ENCODE measurements around the gene ITPR2.
A peak's percentile ranks its signal among the peaks of the same experiment; 100 is the strongest.
"Not testable (repeated sequence)": the region's sequence is repeated elsewhere in the genome, so short reads cannot be mapped to it uniquely, and the experiment has no call there.

The ITPR2 gene

DNA sequence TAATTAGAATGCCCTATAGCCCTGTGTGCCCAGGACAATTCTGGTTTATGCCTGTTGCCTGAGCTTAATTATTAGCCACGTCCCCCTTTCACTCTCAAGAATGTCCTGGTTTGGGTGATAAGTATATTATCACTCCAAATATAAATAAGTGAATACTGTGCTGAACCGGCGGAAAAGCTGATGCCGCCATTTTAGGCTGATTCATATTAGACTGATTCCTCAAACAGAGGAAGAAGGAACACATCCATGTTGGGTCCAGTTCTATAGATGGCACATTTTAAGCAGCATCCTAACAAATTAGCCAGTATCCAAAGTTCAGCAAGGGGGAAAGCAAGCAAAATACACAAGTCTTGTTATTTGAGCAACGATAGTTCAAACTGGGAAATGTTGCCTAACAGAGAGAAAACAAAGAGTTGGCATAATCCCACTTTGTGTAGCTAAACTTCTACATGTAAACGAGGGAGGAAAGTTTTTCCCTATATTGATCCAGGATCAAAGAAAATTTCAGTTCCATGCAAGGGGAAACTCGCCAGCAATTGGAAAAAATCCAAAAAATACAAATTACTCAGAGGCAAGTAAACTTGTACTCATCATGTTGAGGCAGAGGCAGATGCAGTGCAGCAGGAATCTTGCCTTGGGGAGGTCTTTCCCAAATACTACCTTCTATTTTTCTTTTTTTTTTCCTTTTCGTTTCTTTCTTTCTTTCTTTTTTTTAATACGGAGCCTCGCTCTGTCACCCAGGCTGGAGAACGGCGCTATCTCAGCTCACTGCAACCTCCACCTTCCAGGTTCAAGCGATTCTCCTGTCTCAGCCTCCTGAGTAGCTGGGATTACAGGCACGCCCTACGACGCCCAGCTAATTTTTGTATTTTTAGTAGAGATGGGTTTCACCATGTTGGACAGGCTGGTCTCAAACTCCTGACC is 96.2 kb downstream of the ITPR2 start:
- DNase-seq (ENCODE audit: insufficient read length, low spot score), result no peak
- FAIRE-seq, result peak; percentile 65
- no peak for TF ChIP-seq POLR2A (IDR thresholded peaks at IDR 0.05; ENCODE audit: low read depth, low read length)

DNA sequence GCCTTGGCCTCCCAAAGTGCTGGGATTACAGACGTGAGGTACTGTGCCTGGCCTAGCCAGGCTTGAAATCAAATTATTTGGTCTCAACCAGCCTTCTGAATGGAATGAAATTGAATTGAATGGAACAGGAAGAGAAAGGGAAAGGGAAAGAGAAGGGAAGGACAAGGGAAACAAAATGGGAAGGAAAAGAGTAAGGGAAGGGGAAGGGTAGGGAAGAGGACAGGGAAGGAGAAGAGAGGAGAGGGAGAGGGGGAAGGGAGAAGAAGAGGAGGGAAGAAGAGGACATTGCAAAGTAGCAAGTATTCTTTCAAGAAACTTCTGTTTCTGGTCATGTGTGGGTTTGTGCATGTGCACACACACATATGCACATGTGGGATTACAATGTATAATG is 97.8 kb downstream of the ITPR2 start:
- DNase-seq (ENCODE audit: insufficient read length, low spot score), result no peak
- FAIRE-seq, result no peak
- TF ChIP-seq POLR2A (IDR thresholded peaks at IDR 0.05; ENCODE audit: low read depth, low read length), result no peak

GRCh38 chr12:26734510-26735248 is 98.3 kb downstream of the ITPR2 start:
- FAIRE-seq (no peak), DNase-seq (ENCODE audit: insufficient read length, low spot score) (no peak)
- no peak for TF ChIP-seq POLR2A (IDR thresholded peaks at IDR 0.05; ENCODE audit: low read depth, low read length)

GRCh38 chr12:26732005-26732908 is 100.7 kb downstream of the ITPR2 start:
- FAIRE-seq (peak; percentile 43), DNase-seq (ENCODE audit: insufficient read length, low spot score) (no peak)
- TF ChIP-seq POLR2A (IDR thresholded peaks at IDR 0.05; ENCODE audit: low read depth, low read length), result no peak

GRCh38 chr12:26730481-26731350 is 102.3 kb downstream of the ITPR2 start:
- DNase-seq (ENCODE audit: insufficient read length, low spot score) (no peak), FAIRE-seq (no peak)
- TF ChIP-seq POLR2A (IDR thresholded peaks at IDR 0.05; ENCODE audit: low read depth, low read length), result no peak

- DNase-seq (ENCODE audit: insufficient read length, low spot score); FAIRE-seq: not testable (repeated sequence)
Observed at GRCh38 chr12:26729137-26729671, 103.8 kb downstream of the ITPR2 start.

- FAIRE-seq (no peak), DNase-seq (ENCODE audit: insufficient read length, low spot score) (no peak)
- no peak for TF ChIP-seq POLR2A (IDR thresholded peaks at IDR 0.05; ENCODE audit: low read depth, low read length)
Observed at GRCh38 chr12:26728205-26729050, 104.6 kb downstream of the ITPR2 start.

- no peak for FAIRE-seq
- DNase-seq (ENCODE audit: insufficient read length, low spot score), result no peak
- no peak for TF ChIP-seq POLR2A (IDR thresholded peaks at IDR 0.05; ENCODE audit: low read depth, low read length)
Observed at GRCh38 chr12:26727482-26728204, 105.4 kb downstream of the ITPR2 start.

DNA sequence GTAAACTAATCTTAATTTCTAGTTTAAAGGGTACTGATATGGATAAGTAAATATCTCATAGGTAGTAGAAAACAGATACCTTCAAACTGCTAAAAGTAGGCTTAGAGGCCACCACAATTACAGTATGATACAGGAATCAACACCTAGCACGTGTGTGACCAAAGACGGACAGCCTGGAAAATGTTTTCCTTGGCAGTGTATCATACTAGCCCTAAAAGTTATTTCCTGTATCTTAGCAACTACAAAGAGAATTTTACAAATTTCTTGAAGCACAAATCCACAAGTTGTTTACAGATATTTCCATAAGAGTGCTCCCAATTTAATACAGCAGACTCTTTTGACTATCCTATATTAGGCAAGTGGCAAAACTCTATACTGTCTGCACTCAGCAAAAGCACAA is 106.0 kb downstream of the ITPR2 start:
- FAIRE-seq, result no peak
- DNase-seq (ENCODE audit: insufficient read length, low spot score), result no peak
- TF ChIP-seq POLR2A (IDR thresholded peaks at IDR 0.05; ENCODE audit: low read depth, low read length), result no peak

DNA sequence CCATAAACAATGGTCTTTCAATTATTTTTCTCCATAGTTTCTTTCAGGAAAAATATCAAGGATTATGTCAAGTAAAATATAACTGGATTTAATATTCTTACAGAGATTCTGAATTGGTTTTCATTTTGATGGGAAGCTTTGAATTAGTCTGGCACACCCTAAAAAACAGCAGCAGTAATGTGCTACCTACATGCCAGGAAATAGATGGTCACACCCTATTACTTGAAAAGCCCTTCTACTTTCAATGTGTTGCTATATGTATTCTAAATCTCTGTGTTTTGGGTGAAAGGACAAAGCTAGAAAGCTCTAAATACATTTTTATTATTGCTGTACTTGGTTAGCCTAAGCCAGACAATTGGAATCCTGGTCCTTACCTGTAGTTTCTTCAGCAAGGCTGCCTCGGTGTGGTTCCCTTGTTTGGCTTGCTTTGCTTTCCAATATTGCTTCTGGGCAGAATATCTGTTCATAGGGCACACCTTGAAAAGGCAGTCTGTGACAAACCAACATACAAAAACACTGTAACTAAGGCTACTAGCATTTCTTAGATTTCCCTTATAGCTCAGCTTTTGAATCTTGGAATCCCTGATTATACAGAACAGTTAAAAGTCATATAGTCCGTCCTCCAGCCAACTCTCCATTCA is 107.6 kb downstream of the ITPR2 start:
- DNase-seq (ENCODE audit: insufficient read length, low spot score) (no peak), FAIRE-seq (no peak)
- no peak for TF ChIP-seq POLR2A (IDR thresholded peaks at IDR 0.05; ENCODE audit: low read depth, low read length)

- peak; percentile 6 for FAIRE-seq
- no peak for TF ChIP-seq POLR2A (IDR thresholded peaks at IDR 0.05; ENCODE audit: low read depth, low read length)
Observed at GRCh38 chr12:26724309-26724702, 108.7 kb downstream of the ITPR2 start.

More at GRCh38 chr12:26724309-26724702, 108.7 kb downstream of the ITPR2 start:
- no peak for DNase-seq (ENCODE audit: insufficient read length, low spot score)
